ENCODE measurements around the gene LGALS12. TPM values are rescaled to one million over a fixed set of nuclear protein-coding genes. Genes with fewer than 3 reads are reported as not detected.

The LGALS12 gene
- total RNA-seq, 2 experiments from 2014 or later, result not detected

GRCh38 chr11:63478896-63479295 is 27.0 kb upstream of the LGALS12 start:
- no peaks in the 10 kb centered on the region for H4K20me1 ChIP-seq (ENCODE audit: insufficient read depth, low read length)
- ChIA-PET POLR2A (interaction anchor here (0.8 kb wide), 1 partner anchor 11 kb away, joined by 3 read pairs; no protein-coding TSS in a partner anchor), CTCF (ENCODE audit: unreplicated experiment) (interaction anchor here (0.8 kb wide), 1 partner anchor 157 kb away, joined by 3 read pairs; no protein-coding TSS in a partner anchor)
- no peaks in the 10 kb centered on the region for H3K9me2 ChIP-seq (ENCODE audit: insufficient read depth, low read length)
- H3K9me3 ChIP-seq (ENCODE audit: low read length), result no peaks in the 10 kb centered on the region
- BruUV-seq (replicated peaks), result no TSS peak
- H3K36me3 ChIP-seq (ENCODE audit: insufficient read depth, low read length), result no peaks in the 10 kb centered on the region
- H3K4me1 ChIP-seq (ENCODE audit: insufficient read depth, low read length, poor library complexity, severe bottlenecking), result no peaks in the 10 kb centered on the region
- peak; percentile 71 for DNase-seq (ENCODE audit: low spot score)
- H3K4me3 ChIP-seq (ENCODE audit: low read depth, low read length, poor library complexity, severe bottlenecking), result no peak overlapping the region
- peak overlapping the region; percentile 17; the same call in 1 of the 2 replicates for H2AFZ ChIP-seq (ENCODE audit: low read length)
- H3K4me2 ChIP-seq (ENCODE audit: low read length), result no peak overlapping the region
- no peak overlapping the region for H3K27ac ChIP-seq (ENCODE audit: low read depth, low read length, poor library complexity, severe bottlenecking)
- TF ChIP-seq CTCF (conservative IDR thresholded peaks at IDR 0.05; ENCODE audit: low read length), result peak; percentile 99
- TF ChIP-seq EZH2phosphoT487 (IDR thresholded peaks at IDR 0.05; ENCODE audit: borderline replicate concordance, low read depth, low read length), result no peak
- no peaks in the 10 kb centered on the region for H3K79me2 ChIP-seq (ENCODE audit: insufficient read depth, low read depth, low read length)
- intact Hi-C loops (cut with micrococcal nuclease; ENCODE audit: unreplicated experiment), result loop anchor here (1.0 to 2.0 kb wide), 2 partner anchors 156 to 260 kb away; no protein-coding TSS in a partner anchor

- Histone ChIP-seq H3K27ac (ENCODE audit: low read depth, low read length, poor library complexity, severe bottlenecking) (no peak overlapping the region), H4K20me1 (ENCODE audit: insufficient read depth, low read length) (no peaks in the 10 kb centered on the region), H3K9me3 (ENCODE audit: low read length) (no peaks in the 10 kb centered on the region), H3K4me2 (ENCODE audit: low read length) (no peak overlapping the region), H2AFZ (ENCODE audit: low read length) (no peak overlapping the region), H3K4me1 (ENCODE audit: insufficient read depth, low read length, poor library complexity, severe bottlenecking) (no peaks in the 10 kb centered on the region), H3K4me3 (ENCODE audit: low read depth, low read length, poor library complexity, severe bottlenecking) (no peak overlapping the region), H3K79me2 (ENCODE audit: insufficient read depth, low read depth, low read length) (no peaks in the 10 kb centered on the region), H3K36me3 (ENCODE audit: insufficient read depth, low read length) (no peaks in the 10 kb centered on the region), H3K9me2 (ENCODE audit: insufficient read depth, low read length) (no peaks in the 10 kb centered on the region)
- BruUV-seq (replicated peaks), result no TSS peak
- TF ChIP-seq EZH2phosphoT487 (IDR thresholded peaks at IDR 0.05; ENCODE audit: borderline replicate concordance, low read depth, low read length) (no peak), CTCF (conservative IDR thresholded peaks at IDR 0.05; ENCODE audit: low read length) (no peak)
- intact Hi-C loops (cut with micrococcal nuclease; ENCODE audit: unreplicated experiment), result no loop called here
- CTCF ChIA-PET (ENCODE audit: unreplicated experiment), result no interaction called here
- DNase-seq (ENCODE audit: low spot score), result no peak
- POLR2A ChIA-PET, result interaction anchor here (0.6 kb wide), 1 partner anchor 84 kb away, joined by 6 read pairs; no protein-coding TSS in a partner anchor
These were observed 25.8 kb upstream of the LGALS12 start for GRCh38 chr11:63480039-63480438.

DNA sequence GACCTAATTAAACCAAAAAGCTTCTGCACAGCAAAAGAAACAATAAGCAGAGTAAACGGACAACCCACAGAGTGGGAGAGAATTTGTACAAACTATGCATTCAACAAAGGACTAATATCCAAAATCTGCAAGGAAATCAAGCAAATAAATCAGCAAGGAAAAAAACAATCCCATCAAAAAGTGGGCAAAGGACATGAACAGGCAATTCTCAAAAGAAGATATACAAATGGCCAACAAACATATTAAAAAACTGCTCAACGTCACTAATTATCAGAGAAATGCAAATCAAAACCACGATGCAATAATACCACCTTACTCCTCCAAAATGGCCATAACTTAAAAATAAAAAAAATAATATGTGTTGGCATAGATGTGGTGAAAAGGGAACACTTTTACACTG is 20.1 kb upstream of the LGALS12 start:
- Histone ChIP-seq H3K79me2 (ENCODE audit: insufficient read depth, low read depth, low read length) (no peaks in the 10 kb centered on the region), H3K4me3 (ENCODE audit: low read depth, low read length, poor library complexity, severe bottlenecking) (no peak overlapping the region), H3K4me1 (ENCODE audit: insufficient read depth, low read length, poor library complexity, severe bottlenecking) (no peaks in the 10 kb centered on the region), H3K4me2 (ENCODE audit: low read length) (no peak overlapping the region), H3K9me3 (ENCODE audit: low read length) (0 out of 2 replicates have a peak, but pooled peaks cover 7% of the 10 kb centered on the region), H4K20me1 (ENCODE audit: insufficient read depth, low read length) (no peaks in the 10 kb centered on the region), H3K27ac (ENCODE audit: low read depth, low read length, poor library complexity, severe bottlenecking) (no peak overlapping the region), H3K36me3 (ENCODE audit: insufficient read depth, low read length) (no peaks in the 10 kb centered on the region), H3K9me2 (ENCODE audit: insufficient read depth, low read length) (no peaks in the 10 kb centered on the region), H2AFZ (ENCODE audit: low read length) (no peak overlapping the region)
- POLR2A ChIA-PET, result no interaction called here
- intact Hi-C loops (cut with micrococcal nuclease; ENCODE audit: unreplicated experiment), result no loop called here
- TF ChIP-seq EZH2phosphoT487 (IDR thresholded peaks at IDR 0.05; ENCODE audit: borderline replicate concordance, low read depth, low read length), result no peak
- TF ChIP-seq CTCF (conservative IDR thresholded peaks at IDR 0.05; ENCODE audit: low read length), result no peak
- no peak for DNase-seq (ENCODE audit: low spot score)
- CTCF ChIA-PET (ENCODE audit: unreplicated experiment), result no interaction called here
- BruUV-seq (replicated peaks), result no TSS peak

Data from OCI-LY7 (cell line).